ENCODE data around the gene CD248.
"Not testable (repeated sequence)": the region's sequence is repeated elsewhere in the genome, so short reads cannot be mapped to it uniquely, and the experiment has no call there.

The CD248 gene

GRCh38 chr11:66328302-66329144 is 11.7 kb upstream of the CD248 start:
- DNase-seq (ENCODE audit: low read depth, low spot score): peak; percentile 85

GRCh38 chr11:66328031-66328301 is 11.1 kb upstream of the CD248 start:
- no peak for DNase-seq (ENCODE audit: low read depth, low spot score)

DNA sequence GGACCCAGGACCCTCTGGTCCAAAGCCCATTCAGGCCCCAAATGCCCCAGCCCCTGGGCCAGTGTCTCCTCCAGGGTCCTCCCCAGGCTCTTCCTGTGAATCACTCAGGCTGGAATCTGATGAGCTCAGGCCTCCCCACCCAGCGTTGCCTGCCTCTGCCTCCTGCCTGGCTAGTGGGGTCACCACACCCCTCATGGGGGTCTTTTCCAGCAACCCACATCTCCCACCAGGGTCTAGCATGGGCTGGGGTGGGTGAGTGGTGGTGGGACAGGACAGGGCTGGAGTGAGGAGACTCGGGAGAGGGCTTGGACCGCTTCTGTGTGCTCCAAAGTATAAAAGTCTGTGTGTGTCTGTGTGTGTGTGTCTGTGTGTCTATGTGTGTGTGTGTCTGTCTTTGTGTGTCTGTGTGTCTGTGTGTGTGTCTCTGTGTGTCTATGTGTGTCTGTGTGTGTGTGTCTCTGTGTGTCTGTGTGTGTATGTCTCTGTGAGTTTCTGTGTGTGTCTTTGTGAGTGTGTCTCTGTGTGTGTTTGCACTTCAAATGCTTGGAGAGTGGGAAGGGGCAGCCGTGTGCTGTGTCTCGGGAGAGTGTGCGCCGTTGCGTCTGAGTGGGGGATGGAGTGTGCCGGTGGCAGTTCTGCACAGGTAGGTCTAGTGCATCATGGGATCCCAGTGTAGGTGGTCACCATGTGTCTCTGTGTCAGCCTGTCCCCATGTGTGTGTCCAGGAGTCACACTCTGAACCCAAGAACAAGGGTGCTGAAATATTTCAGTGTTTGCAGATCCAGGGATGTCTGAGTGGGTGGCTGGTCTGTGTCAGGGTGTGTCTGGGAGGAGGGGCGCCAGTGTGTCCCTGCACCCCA is 10.6 kb upstream of the CD248 start:
- DNase-seq (ENCODE audit: low read depth, low spot score): peak; percentile 59

- DNase-seq (ENCODE audit: low read depth, low spot score): peak; percentile 52
Observed at GRCh38 chr11:66326261-66327111, 9.6 kb upstream of the CD248 start.

- DNase-seq (ENCODE audit: low read depth, low spot score): no peak
Observed at GRCh38 chr11:66325263-66325671, 8.4 kb upstream of the CD248 start.

DNA sequence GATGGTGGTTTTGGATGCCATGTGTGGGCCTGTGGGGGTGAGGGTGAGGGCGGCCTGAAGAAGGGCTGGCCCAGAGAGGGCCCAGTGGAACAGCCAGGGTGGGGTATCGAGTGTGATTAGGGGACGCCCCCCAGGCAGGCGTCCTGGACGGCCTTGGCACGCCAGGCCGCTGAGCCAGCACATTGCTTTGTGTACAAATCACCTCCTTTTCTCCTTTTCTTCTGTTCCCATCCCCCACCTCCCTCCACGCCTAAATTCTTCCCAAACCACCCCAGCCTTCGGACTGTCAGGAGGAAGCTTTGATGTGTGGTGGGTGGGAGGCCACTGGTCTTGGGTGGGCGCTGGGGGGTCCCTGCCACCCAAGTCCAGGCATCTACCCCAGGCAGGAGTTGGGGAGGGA is 7.8 kb upstream of the CD248 start:
- DNase-seq (ENCODE audit: low read depth, low spot score): peak; percentile 67

- DNase-seq (ENCODE audit: low read depth, low spot score): no peak
Observed at GRCh38 chr11:66323684-66324083, 6.8 kb upstream of the CD248 start.

DNA sequence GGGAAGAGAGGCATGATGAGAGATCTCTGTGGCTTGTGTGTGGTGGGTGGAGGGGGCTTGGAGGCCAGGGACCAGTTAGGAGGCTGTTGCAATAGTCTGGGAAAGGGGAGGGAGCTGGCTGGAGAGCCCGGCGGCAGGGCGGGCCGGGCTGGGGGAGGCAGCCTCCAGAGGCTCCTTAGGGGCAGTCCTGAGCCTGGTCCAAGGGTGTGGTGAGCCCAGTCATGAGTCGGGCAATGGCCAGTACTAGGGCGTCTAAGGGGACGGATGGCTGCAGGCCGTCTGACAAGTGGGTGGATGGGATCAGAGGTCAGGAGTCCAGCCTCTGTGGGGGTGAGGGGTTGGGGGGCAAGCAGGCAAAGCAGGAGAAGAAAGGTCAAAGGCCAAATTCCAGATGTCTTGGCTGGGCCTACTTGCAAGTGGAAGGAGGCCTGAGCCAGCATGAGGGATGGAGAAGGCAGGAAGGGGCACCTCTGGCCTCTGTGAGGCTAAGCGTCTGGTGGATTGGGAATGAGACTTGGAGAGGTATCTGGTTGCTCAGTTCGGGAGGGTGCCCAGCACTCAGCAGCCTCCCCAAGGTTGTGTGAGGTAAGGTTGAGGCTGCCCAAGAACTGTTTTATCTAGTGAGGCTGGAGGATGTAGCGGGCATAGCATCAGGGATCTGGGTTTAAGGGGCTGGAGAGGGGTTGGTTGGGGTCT is 6.0 kb upstream of the CD248 start:
- no peak for DNase-seq (ENCODE audit: low read depth, low spot score)

DNA sequence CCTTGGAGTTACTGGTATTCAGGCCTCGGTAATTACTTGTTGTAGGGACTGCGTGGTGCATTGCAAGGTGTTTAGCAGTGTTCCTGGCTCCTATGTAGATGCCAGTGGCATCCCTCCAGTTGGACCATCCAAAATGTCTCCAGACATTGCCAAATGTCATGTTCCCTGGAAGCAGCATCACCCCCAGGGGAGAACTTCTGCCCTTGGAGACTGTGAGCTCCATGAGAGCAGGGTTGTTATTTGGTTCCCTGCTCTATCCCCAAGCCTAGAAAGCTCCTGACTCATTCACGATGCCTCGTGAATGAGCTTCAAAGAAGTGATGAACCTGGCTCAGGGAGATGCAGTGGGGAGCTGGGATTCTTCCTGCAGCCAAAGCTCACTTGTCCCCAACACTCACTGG is 4.8 kb upstream of the CD248 start:
- no peak for DNase-seq (ENCODE audit: low read depth, low spot score)

GRCh38 chr11:66320748-66321147 is 3.9 kb upstream of the CD248 start:
- DNase-seq (ENCODE audit: low read depth, low spot score): not testable (repeated sequence)

DNA sequence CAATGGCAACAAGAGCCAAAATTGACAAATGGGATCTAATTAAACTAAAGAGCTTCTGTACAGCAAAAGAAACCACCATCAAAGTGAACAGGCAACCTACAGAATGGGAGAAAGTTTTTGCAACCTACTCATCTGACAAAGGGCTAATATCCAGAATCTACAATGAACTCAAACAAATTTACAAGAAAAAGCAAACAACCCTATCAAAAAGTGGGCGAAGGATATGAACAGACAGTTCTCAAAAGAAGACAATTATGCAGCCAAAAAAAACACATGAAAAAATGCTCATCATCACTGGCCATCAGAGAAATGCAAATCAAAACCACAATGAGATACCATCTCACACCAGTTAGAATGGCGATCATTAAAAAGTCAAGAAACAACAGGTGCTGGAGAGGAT is 3.4 kb upstream of the CD248 start:
- not testable (repeated sequence) for DNase-seq (ENCODE audit: low read depth, low spot score)

DNA sequence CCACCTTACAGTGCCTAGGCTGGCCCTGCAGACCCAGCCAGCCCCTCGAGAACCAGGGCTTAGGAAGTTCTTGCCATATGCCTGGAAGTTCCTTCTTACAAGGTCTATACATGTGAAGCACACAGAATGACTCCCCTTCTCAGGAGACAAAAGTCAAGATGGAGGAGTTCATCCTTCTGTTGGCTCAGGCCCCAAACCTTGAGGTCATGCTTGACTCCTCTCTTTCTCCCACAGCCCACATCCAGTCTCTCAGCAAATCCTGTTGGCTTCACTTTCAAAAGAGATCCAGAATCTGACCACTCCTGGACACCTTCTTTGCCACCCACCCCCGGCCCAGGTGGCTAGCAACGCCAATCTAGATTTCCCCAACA is 1.7 kb upstream of the CD248 start:
- no peak for DNase-seq (ENCODE audit: low read depth, low spot score)

- no peak for DNase-seq (ENCODE audit: low read depth, low spot score)
Observed at GRCh38 chr11:66317723-66318599, 1.1 kb upstream of the CD248 start.

DNA sequence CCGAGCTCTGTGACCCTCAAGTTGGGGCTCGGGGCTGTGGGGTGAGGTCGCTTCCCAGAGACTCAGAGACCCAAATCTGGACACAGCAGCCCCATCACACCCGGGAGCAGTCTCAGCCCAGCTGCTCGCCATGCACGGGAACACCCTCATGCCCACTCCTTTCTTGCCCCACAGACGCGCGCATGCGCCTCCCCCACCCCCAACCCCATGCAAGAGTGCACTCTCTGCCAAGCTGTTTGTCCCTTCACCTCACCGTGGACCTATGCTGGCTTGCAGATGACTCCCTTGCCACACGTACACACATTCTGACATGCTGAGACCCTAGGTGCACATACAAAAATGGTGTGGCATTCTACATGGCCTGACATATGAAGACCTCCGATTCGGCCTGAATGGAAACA is 478 bp upstream of the CD248 start:
- no peak for DNase-seq (ENCODE audit: low read depth, low spot score)

GRCh38 chr11:66315921-66316811 is 678 bp downstream of the CD248 start:
- no peak for DNase-seq (ENCODE audit: low read depth, low spot score)

DNA sequence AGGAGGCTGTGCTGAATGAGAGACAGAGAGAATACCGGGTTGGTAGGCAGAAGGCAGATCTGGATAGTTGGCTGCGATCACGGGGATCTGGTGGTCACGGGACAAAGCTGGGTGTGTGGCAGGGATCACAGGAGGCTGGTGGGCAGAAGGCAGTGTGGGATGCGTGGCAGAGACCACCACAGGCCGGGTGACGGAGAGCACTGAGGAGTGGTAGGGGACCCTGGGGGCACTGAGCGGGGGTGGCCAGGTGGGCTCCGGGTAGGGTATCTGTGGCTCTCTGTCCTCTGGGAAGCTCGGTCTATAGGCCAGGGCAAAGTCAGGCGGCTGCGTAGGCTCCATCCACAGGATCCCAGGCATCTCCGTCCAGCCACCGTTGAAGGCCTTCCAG is 1.4 kb downstream of the CD248 start:
- DNase-seq (ENCODE audit: low read depth, low spot score): no peak

DNA sequence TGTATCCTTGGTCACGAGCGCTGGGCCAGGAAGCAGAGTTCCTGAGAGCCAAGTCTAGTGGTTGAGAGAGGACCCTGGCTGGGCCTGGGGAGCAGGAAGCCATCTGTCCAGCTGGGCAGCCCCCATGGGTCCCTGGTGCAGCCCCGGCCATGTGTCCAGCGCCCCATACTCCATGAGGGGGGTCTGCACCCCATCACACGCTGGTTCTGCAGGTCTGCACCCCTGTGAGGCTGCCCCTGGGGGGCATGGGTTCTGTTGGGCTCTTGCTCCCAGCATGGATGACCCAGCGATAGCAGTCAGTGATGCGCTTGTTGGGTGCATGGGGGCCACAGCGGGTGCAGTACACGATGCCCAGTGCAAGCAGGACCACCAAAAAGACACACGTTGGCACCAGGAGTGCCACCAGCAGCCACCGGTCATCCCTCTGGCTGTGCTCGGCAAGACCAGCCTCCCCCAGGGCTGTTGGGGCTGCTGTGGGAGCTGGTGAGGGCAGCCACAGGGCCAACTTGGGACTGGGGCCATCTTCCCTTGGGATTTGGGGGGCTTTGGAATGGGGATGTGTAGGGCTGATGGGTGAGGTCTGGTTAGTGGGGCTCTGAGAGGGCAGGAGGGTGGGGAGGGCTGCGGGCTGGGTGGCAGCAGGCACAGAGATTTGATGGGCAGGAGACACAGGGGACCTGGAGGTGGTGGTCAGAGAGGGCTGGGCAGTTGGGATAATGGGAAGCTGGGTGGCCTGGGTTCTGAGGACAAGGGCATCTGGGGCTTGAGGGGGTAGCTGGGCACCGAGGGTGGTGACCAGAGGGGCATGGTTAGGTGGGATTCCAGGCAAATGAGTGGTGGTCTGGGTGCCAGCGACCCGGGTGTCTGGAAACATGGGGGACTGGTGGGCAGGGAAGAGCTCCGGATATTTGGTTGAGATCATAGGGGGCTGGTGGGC is 2.0 kb downstream of the CD248 start:
- DNase-seq (ENCODE audit: low read depth, low spot score): no peak

DNA sequence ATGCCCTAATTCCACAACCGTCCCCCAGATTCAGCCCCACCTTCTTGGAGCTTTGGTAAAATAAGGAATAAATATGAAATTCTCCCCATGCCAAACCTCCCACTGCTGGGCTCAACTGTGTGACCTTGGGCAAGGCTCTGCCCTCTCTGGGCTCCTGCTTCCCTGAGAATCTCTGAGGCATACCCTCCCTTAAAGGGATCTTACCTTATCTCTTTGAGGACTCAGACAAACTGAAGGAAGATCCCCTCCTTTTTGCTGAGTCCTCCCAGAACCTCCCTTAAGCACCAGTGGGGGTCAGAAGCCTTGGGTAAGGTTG is 2.7 kb downstream of the CD248 start:
- no peak for DNase-seq (ENCODE audit: low read depth, low spot score)
